Fibroblast of villous mesenchyme (primary cell): ENCODE results near the gene SUMO1. TPM values are rescaled to one million over a fixed set of nuclear protein-coding genes. Genes with fewer than 3 reads are reported as not detected.
A peak's percentile ranks its signal among the peaks of the same experiment; 100 is the strongest.

Source experiments
- DNase-seq: peaks from one replicate; pipeline ENCODE4 v3.0.0-alpha.2; 2010; ENCODE audit warnings: low read depth
- H3K4me3 ChIP-seq: 2 replicates; pipeline ENCODE4 v1.5.1; 2011; ENCODE audit warnings: low read depth, mild to moderate bottlenecking, low read length
- CTCF ChIP-seq: IDR thresholded peaks from 2 replicates; pipeline ENCODE4 v1.5.1; 2012; ENCODE audit warnings: low read depth, mild to moderate bottlenecking, low read length; ENCODE audit not compliant: insufficient read depth
- total RNA-seq: library from RNA; depleted of rRNA; stranded (reverse); fragments of >200 nt; gene quantifications from 2 replicates; pipeline ENCODE4 v1.2.3, GENCODE V29; 2012

SUMO1 gene
- total RNA-seq, 1 donor, result 167 TPM

DNA sequence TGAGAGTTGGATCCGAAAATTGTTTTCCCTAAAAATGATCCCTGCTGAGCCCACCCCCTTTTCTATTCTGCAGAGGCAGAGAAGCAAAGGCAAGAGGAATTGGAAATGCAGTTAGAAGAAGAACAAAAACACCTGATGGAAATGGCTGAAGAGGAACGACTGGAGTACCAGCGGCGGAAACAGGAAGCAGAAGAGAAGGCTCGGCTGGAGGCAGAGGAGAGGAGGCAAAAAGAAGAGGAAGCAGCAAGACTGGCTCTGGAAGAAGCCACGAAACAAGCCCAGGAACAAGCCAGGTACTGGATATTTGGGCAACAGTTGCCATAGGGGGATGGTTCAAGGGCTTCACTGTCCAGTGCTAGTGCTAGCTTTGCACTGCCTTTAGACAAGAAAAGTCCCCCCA, 41.7 kb downstream of the SUMO1 start:
- no peak overlapping the region for H3K4me3 ChIP-seq
- no peak for DNase-seq
- no peak for TF ChIP-seq CTCF

DNA sequence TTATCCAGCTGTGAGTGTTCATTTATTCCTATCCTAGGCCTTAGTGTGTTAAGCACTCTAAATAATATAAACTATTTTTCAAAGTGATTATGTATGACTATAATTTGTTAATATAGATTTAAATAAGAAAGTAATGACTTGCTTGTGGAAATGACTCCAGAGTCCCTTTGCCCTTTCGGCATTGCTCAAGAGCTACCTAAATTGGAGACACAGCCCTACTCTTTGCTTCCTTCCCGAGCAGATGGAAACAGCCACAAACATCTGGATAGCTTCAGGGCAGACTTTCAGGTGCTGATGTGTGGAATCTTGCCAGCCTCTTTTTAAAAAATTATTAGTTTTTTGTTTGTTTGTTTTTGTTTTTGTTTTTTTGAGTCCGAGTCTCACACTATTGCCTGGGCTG, 44.0 kb downstream of the SUMO1 start:
- no peak overlapping the region for H3K4me3 ChIP-seq
- peak; percentile 27 for DNase-seq
- no peak for TF ChIP-seq CTCF

DNA sequence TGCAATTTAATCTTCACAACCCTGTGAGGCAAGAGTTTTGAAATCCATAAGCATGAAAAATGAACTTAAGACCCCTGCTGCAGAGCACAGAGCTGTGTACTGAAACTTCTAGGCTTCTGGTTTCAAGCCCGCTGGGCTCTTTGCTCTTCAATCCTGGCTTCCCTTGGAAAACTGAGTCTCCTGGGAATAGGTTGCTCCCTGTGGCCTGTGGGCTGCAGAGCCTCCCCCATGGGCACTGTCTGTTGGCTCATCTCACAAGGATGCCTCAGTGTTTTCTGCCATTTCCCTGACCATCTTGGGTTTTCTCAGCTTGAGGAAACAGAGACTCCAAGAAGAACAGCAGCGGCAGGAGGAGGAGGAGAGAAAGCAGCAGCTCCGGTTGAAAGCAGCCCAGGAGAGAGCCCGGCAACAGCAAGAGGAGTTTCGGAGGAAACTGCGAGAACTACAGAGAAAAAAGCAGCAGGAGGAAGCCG, 44.5 kb downstream of the SUMO1 start:
- no peak overlapping the region for H3K4me3 ChIP-seq
- peak; percentile 55 for DNase-seq
- no peak for TF ChIP-seq CTCF

DNA sequence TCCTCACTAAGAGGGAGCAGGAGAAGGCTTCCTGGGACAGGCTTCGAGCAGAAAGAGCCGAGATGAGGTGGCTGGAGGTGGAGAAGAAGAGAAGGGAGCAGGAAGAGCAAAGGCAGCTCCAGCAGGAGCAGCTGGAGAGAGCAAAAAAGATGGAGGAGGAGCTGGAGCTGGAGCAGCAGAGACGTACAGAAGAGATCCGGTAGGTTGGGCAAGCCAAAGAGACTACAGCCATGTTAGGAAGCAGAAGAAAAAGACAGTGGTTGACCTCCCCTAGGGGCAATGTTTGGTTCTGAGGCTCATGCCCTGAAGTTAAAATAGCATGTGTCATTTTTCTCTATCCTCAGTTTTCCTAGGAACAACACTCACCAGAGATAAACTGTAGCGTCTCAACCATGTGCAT, 45.1 kb downstream of the SUMO1 start:
- H3K4me3 ChIP-seq, result no peak overlapping the region
- no peak for DNase-seq
- no peak for TF ChIP-seq CTCF

GRCh38 chr2:202187570-202187969, 50.8 kb downstream of the SUMO1 start:
- no peak overlapping the region for H3K4me3 ChIP-seq
- DNase-seq, result no peak
- no peak for TF ChIP-seq CTCF

DNA sequence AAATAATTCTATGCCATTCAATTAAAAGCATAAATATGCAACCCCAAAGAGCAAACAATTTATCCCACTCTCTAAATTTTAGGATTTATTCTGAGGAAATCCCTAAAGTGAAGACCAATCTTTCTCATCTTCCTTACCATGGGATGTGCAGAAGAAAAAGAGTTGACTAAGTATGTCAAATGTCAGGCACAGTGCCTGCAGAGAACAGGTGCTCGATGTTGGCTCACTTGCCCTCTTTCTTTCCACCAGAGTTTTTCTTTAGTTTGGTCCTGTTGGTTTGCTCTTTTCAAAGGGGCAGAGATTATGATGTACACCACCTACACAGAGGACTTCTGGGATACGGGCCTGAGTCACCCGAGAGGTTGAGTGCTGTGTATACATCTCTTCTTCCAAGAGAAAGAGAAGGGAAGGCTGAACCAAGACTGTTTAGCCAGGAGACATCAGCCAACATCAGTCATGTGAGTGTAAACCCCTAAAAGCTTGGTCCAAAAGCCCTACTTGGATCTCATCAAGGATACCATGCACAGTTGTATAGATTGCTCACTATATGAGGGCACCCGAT, 51.7 kb downstream of the SUMO1 start:
- DNase-seq, result no peak

More for the DNA sequence above, 51.7 kb downstream of the SUMO1 start:
- no peak overlapping the region for H3K4me3 ChIP-seq
- no peak for TF ChIP-seq CTCF
